NCI-H526 (cell line): Measurements from ENCODE around the gene FLNC.

ENCODE experiments used
- DNase-seq, 2 experiments: peaks; one replicate each; lab custom pipeline; 2025; lab: John Stamatoyannopoulos, UW

FLNC gene, protein sequence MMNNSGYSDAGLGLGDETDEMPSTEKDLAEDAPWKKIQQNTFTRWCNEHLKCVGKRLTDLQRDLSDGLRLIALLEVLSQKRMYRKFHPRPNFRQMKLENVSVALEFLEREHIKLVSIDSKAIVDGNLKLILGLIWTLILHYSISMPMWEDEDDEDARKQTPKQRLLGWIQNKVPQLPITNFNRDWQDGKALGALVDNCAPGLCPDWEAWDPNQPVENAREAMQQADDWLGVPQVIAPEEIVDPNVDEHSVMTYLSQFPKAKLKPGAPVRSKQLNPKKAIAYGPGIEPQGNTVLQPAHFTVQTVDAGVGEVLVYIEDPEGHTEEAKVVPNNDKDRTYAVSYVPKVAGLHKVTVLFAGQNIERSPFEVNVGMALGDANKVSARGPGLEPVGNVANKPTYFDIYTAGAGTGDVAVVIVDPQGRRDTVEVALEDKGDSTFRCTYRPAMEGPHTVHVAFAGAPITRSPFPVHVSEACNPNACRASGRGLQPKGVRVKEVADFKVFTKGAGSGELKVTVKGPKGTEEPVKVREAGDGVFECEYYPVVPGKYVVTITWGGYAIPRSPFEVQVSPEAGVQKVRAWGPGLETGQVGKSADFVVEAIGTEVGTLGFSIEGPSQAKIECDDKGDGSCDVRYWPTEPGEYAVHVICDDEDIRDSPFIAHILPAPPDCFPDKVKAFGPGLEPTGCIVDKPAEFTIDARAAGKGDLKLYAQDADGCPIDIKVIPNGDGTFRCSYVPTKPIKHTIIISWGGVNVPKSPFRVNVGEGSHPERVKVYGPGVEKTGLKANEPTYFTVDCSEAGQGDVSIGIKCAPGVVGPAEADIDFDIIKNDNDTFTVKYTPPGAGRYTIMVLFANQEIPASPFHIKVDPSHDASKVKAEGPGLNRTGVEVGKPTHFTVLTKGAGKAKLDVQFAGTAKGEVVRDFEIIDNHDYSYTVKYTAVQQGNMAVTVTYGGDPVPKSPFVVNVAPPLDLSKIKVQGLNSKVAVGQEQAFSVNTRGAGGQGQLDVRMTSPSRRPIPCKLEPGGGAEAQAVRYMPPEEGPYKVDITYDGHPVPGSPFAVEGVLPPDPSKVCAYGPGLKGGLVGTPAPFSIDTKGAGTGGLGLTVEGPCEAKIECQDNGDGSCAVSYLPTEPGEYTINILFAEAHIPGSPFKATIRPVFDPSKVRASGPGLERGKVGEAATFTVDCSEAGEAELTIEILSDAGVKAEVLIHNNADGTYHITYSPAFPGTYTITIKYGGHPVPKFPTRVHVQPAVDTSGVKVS (N-terminal part only)

DNA sequence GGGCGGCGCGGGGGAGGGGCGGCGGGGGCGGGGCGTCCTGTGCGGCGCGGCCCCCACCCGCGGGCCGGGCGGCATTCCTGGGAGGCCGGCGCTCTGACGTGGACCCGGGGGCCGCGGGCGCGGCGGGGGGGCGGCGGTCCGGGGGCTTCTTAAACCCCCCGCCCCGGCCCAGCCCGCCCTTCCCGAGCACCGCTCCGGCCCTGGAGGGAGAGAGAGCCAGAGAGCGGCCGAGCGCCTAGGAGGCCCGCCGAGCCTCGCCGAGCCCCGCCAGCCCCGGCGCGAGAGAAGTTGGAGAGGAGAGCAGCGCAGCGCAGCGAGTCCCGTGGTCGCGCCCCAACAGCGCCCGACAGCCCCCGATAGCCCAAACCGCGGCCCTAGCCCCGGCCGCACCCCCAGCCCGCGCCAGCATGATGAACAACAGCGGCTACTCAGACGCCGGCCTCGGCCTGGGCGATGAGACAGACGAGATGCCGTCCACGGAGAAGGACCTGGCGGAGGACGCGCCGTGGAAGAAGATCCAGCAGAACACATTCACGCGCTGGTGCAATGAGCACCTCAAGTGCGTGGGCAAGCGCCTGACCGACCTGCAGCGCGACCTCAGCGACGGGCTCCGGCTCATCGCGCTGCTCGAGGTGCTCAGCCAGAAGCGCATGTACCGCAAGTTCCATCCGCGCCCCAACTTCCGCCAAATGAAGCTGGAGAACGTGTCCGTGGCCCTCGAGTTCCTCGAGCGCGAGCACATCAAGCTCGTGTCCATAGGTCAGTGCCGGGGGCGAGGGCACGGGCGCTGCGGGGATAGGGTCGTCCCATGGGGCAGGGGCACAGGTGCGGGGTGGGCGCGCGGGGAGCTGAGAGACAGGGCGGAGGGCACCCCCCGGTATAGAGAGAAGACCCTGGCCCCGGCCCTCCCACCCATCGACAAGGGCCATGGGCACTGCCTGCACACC, at the start of gene FLNC:
TSS of gene FLNC (plus strand) at position 176 of the 947 bp plus-strand sequence. CDS start at position 408, 232 bp downstream.
- peak in 1 of 2 experiments; percentile 64 for DNase-seq

DNA sequence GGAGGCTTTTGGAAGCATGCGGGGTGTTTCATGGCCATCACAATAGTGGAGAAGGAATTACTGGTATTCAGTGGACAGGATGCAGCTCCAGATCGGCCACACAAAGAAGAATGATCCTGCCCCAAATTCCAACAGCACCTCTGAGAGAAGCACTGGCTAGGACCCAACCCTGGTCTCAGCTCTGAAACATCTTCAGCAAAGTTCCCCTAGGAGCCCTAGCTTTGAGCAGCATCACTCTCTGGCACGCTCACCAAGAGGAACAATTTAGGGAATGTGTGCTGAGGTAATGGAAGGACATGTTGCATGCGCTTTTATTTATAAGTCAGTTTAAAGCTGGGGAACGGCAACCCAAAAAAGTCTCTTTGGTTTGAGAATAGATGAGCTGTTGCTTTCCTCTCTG, 49.1 kb upstream of the FLNC start:
- no peak for DNase-seq

- DNase-seq: no peak
These were observed 48.4 kb upstream of the FLNC start for GRCh38 chr7:128781851-128782250.

GRCh38 chr7:128783143-128783861, 46.9 kb upstream of the FLNC start:
- no peak for DNase-seq

GRCh38 chr7:128785738-128786137, 44.5 kb upstream of the FLNC start:
- DNase-seq: no peak

DNA sequence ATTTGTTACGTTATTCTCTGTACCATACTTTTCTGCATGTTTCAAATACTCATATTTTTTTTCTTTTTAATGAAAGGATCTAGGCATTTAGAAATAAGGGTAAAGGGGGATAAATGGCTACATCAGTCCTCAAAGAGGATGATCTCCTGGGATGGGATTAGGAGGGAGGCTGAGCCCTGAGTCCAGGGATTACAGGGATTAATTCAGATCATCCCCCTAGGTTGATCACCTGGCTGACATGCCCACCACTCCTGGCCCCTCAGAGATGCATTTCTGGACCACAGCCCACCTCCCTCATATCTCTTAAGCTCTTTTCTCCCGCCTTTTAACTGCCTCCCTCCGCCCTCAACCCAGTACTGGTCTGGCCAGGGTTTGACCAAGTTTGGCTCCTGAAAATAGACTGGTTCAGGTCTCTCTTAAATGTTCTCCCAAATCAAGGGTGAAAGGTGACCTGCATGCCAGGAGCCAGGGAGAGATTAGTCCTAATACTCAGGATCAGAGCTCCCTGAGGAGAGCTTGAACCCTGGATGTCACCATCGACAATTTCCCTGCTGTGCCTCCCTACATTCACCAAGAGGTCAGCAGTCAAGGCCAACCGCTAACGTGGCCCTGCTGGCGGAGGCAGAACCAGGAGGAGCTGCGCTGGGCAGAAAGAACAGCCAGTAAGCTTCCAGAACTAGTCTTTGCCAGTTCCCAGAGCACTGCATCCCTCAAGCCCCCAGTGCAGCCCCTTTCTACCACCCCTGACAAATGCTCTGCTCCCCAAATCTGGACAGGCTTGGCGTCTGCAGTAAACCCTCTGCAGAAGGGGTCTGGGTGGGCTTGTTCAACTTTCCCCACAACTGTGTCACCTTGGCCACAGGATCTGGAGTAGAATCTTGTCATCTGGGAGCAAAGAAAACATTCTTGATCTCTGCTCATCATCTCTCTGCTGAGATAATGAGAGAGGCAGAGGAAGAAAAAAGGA, 41.5 kb upstream of the FLNC start:
- no peak for DNase-seq

- peak in 1 of 2 experiments; percentile 19 for DNase-seq
These were observed 39.7 kb upstream of the FLNC start for GRCh38 chr7:128790315-128791041.

GRCh38 chr7:128791121-128791971, 38.9 kb upstream of the FLNC start, which contains the start of gene CCDC136:
Gene CCDC136, plus strand, starts transcription at chr7:128791968. Its CDS starts 444 bp downstream, at chr7:128792412.
- peak in 1 of 2 experiments; percentile 90 for DNase-seq

DNA sequence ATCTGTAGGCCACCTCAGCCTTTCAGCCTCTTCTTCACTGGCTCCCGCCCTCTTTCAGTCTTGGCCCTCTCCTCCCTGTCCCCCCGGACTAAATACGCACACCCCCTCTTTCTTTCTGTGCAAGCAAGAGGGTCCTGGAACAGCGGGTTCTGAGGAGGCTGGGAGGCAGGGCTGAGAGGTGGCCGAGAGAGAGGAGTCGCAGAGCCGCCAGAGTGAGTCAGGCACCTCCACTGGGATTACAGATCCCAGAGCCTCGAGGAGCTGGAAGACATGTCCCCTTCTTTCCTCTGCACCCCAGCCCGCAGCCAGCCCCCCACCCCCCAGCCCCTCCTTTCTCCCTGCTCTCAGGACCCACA, 38.3 kb upstream of the FLNC start:
- peak in 1 of 2 experiments; percentile 59 for DNase-seq

- DNase-seq: peak; percentile 17 to 57
These were observed 37.6 kb upstream of the FLNC start for GRCh38 chr7:128792471-128793180.

DNA sequence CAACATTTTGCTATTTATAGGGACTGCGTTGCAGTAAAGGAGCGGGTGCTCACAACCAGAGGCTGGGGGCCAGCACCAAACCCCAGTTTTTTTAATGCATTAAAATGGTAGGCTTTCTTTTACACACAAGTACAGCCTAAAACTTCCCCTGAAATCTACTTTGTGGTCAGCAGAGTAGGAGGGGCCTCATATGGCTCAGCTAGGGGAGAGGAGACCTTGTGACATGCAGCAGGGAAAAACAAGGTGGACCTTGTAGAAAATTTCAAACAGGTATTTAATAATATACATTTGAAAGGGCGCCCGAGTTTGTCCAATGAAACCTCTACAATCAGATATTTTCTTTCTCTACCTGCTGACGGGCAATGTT, 37.0 kb upstream of the FLNC start:
- DNase-seq: no peak

DNA sequence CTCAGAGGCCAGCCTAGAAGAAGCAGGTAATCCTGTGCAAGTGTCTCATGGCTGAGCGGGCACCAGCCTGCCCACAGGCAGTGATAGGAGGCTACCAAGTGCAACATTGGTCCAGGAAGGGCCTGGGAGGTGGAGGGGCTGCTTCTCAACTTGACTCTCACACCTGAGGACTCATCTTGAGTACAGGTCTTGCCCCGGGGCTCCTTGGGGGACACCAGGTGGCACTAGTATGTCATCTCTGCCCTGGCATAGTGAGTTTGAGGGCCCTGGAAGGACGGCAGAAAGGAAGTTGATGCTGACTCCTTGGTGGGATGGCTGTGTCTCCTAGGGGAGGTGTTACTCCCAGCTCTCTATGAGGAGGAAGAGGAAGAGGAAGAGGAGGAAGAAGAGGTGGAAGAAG, 36.2 kb upstream of the FLNC start:
- no peak for DNase-seq

GRCh38 chr7:128794436-128794835, 35.8 kb upstream of the FLNC start:
- DNase-seq: no peak

- no peak for DNase-seq
These were observed 35.1 kb upstream of the FLNC start for GRCh38 chr7:128795129-128795528.

DNA sequence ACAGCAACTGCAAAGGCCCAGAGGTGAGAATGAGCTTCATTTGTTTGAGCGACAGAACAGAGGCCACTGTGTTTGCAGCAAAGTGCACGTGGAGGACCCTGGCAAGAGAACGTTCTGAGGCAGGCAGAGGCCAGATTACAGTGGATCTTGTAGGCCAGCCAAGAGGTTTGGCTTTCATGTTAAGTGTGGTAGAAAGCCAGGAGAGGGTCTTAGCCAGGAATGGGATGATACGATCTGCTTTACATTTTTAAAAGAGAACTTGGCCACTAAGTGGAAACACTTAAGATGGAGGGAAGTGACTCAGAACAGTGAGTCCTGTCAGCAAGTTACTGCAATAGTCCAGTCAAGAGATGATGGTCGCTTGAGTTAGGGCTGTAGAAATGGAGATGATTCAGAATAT, 33.9 kb upstream of the FLNC start:
- no peak for DNase-seq

DNA sequence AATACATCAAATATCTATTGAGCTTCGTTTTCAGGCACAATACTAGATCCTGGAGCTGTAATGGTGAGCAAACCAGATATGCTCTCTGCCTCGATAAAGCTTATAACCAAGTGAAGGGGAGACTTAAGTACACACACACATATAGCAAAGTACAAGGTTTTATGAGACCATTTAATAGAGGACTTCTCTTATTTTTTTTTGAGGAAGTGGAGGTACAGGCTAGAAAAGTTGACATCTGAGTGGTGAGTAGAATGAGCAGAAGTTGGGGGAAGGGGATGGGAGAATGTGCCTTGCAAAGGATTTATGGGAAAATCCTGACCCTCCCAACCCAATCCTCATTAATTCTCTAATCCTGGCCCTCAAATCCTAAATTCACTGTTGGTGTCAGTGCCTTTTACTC, 30.8 kb upstream of the FLNC start:
- no peak for DNase-seq

DNA sequence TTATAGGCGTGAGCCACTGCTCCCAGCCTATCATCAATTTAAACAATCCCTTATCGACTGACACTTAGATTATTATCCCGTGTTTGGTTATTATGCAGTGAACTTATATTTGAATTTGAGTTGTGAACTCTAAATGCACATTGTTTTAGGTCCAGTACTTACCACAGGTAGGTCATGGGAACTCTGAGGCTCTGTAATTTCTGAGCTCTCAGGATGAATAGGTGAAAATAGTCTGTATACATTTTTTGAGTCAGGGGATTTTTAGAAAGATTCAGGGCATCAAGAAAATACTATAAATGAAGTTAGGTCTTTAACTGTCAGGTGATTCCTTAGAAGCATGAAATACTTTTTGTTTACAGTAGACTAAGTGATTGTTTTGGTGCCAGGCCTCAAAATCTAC, 29.6 kb upstream of the FLNC start:
- DNase-seq: no peak
